GM21723 (cell line): ENCODE results near the gene TMEM222.

Experiments
- ATAC-seq: cut with Tn5 transposase; IDR thresholded peaks from one replicate; pipeline ENCODE4 v1.9.1; 2021; ENCODE audit warnings: mild to moderate bottlenecking, moderate library complexity; ENCODE audit not compliant: unreplicated experiment

The TMEM222 gene

DNA sequence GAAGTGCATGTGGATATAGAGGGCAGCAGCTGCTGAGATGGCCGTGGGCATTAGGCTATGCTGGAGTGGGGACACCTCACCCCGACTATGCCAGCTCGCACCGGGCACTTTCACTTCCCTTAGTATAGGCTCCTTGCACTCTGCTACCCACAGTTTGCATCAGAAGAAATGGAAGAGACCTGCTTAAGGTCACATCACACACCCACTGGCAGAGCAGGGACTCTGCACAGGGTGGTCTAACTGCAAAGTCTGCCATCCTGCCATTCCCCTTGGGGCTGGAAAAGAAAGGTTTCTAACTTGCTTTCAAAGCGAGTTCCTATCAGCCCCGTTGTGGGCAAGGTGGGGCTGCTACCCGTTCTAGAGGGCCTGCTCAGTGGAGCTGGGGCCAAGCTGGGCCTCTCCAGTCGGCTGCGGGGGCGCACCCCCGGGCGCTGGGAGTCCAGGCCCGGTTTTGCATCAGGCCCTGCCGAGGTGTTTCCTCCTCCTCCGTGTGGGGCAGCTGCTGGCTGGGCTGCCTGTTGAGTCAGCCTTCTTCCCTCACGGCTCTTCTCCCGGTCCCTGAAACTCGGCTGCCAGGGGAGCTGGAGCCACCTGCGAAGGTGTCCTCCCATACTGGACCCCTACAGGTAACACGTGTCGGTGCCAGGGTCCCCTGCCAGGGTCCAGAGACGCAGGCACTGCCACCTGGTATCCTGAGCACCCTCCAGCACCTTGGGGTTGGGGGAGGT, 19.7 kb downstream of the TMEM222 start, which contains the start of gene SYTL1:
Gene SYTL1 (plus strand): TSS at position 498 of the 728 bp plus-strand sequence. CDS start 3,313 bp downstream, outside the sequence.
- ATAC-seq, result peak; percentile 64

DNA sequence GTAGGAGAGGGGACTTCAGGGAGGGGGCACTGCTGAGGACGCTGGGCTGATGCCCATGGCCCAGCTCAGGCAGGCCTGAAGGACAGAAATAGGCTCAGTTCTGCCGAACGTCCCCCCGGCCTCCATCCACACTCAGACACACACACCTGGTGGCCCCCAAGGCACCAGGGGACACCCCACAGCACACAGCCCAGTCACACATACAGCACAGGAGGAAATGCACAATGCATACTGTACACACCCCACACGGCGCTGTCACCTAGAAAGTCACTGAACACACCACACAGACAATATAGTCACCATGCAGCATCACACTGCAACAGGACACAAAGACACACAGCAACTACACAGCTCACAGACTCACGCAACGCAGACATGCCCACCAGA, 20.4 kb downstream of the TMEM222 start:
- ATAC-seq, result peak; percentile 11

DNA sequence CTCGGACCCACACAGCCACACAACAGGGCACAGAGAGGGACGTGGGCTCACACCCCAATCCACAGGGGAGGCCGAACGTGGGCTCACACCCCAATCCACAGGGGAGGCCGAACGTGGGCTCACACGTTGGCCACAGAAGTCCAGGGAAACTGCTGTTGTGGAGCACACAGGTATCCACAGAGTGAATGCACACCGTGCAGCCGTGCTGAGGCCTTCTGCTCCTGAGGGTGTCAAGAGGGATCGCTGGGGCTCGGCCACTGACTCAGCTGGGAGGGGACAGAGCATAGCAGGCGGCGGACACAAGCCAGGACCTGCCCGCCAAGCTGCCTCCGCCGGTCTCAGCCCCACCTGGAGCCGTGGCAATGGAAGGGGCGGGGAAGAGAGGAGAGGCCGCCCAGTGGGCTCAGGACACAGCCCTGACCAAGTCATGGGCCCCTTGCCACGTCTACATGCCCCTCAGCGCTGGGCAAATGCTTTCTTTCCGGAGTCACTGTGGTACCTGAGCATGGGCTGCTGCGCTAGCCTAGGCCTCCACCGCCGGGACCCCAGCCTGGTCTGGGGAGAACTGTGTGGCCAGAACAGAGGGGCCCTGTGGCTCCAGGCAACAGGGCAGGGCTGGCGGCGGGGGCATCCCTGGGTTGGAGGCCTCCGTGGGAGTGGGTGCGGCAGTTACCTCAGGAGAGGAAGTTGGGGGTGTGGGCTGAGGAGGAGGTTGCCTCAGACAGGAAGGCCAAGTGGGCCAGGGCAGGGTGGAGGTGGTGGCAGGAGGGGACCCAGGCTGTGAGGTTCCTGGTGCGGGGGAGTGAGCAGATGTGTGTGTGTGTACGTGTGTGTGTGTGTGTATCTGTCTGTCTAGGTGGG, 21.0 kb downstream of the TMEM222 start:
- peak; percentile 36 for ATAC-seq

DNA sequence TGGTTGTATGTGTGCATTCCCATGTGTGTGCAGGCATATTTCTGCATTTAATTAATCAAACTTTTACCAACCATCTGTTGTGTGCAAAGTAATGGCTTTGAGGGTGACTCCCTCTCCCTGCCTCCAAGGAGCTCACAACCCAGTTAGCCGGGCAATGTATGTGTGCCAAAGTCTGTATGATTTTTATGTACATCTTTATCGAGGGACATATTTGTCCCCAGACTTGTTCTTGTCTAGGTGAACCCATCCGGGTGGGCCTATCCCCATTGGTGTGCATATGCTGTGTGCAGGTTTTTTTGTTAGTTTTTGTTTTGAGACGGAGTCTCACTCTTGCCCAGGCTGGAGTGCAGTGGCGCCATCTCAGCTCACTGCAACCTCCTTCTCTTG, 21.7 kb downstream of the TMEM222 start:
- ATAC-seq, result no peak

DNA sequence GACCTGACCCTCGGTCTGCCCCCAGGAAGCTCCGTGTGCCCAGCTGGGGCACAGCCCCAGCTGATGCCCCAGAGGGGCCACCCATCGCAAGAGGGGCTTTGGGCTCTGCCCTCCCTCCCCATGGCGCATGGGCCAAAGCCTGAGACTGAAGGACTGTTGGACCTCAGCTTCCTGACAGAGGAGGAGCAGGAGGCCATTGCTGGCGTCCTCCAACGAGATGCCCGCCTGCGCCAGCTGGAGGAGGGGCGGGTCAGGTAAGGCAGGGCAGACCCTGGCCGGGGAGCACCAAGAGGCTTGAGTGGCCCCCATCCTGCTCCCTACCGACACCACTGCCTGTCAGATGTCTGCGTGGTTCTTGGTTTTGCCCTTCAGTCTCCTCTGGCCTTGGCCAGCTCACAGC, 23.3 kb downstream of the TMEM222 start:
- no peak for ATAC-seq

DNA sequence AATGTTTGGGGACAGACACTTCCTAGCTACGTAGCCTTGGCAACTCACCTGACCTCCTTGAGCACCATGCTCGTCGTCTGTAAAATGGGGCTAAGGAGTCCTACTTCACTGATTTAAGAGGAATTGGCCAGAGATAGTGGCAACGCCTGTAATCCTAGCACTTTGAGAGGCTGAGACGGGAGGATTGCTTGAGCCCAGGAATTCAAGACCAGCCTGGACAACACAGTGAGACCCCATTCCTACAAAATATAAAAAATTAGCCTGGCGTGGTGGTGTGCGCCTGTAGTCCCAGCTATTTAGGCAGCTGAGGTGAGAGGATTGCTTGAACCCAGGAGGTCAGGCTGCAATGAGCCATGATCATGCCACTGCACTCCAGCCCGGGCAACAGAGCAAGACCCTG, 24.4 kb downstream of the TMEM222 start:
- ATAC-seq, result no peak

DNA sequence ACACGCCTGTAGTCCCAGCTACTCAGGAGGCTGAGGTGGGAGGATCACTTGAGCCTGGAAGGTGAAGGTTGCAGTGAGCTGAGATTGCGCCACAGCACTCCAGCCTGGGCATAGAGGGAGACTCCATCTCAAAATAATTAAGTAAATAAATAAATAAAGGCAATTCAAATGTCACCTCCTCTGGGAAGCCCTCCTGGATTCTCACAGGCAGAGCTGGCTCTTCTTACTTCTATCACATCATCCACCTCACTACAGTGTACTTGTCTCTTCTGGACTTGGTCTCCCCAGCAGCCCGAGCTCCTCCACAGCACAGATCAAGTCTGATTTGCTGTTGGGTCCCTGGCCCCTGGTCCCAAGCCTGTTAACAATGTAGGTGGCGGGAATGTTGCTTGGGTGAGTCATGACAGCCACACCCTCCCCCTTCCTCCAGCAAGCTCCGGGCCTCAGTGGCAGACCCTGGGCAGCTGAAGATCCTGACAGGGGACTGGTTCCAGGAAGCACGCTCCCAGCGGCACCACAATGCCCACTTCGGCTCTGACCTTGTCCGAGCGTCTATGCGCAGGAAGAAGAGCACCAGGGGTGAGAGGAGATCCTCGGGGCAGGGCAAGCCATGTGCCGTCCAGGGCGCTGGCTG, 25.1 kb downstream of the TMEM222 start:
- no peak for ATAC-seq

DNA sequence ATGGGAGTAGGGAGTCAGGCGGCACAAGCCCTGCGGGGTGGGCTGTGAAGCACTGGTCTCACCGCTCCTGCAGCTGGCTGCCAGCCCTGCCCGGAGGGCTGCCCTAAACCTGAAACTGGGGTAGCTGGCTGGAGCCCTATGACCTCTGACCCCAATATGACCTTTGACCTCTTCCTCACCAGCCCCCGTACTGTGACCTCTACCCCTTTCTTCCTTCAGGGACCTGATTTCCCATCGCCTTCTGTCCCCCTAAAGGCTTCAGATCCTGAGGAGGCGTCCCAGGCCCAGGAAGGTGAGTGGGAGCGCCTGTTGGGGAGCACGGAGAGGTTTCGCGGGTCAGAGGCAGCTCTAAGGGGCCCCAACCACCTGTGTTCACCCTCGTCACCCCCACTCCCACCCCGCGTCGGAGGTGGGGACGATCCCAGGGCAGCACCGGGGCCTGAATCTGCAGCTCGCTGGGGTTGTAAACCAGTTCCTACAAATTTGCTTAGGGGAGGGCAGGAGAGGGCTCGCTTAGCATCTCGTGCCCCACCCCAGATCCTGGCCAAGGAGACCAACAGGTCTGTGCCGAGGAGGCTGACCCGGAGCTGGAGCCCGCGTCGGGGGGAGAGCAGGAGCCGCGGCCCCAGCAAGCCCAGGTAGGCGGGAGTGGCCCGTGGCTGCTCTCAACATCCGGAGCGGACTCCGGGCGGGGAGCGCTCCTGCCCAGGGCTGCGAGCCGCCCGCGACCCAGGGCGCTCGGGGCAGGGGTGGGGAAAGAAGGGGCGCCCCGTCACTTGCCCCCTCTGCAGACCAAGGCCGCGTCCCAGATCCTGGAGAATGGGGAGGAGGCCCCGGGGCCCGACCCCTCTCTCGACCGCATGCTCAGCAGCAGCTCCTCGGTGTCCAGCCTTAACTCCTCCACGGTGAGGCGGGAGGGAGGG, 27.2 kb downstream of the TMEM222 start:
- ATAC-seq, result no peak

DNA sequence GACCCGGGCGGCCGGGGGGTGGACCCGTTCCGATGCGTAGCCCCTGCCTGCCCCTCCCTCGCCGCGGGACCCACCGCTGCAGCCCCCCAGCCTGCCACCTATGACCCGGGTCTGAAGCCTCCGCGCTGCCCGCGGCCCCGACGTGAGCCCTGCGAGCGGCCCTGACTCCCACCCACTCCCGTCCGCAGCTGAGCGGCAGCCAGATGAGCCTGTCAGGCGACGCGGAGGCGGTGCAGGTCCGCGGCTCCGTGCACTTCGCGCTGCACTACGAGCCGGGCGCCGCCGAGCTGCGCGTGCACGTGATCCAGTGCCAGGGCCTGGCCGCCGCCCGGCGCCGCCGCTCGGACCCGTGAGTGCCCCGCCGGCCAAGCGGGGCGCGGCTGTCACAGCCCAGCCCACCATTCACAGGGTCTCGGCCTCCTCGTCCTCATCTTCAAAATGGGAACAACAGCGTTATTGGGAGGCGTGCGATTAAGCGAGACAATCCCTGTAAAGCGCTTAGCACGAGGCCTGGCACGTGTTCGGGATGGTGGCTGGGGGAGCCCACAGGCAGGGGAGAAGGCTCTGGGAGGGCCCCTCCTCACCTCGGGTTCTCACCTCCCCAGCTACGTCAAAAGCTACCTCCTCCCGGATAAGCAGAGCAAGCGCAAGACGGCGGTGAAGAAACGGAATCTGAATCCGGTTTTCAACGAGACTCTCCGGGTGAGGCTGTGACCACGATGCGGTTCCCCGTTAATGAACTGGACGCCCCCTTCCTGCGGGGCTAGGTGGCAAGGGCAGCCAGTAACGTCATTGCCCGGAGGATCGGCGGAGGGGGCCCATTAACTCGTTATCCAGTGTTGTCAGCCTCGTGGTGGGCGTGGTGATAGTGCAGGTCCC, 28.1 kb downstream of the TMEM222 start:
- ATAC-seq, result no peak

DNA sequence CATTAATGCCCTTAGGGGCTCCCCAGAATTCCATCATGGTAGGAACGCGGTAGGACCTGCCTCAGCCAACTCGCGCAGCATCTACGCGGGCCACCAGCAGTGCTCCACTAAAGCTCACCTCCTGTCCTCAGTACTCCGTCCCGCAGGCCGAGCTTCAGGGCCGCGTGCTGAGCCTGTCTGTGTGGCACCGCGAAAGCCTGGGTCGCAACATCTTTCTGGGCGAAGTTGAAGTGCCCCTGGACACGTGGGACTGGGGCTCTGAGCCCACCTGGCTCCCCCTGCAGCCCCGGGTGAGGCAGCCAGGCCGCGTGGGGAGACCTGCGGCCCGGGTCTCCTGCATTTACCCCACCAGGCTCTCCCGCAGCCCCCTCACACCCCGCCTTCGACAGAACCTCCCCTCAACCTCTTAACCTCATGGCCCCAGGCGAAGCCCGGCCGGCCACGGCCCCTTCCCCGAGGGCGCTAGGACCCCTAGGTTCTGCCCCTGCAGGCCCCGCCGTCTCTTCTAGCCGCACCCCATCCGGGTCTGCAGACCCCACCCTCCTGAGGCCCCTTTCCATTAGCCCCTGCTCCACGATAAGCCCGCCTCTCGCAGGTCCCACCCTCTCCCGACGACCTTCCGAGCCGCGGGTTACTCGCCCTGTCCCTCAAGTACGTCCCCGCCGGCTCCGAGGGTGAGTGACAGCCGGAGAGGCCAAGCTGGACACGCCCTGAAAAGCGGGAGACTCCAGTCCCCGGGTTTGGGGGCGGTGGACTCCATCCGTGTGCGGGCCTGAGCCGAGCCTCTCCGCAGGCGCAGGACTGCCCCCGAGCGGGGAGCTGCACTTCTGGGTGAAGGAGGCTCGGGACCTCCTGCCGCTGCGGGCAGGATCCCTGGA, 28.9 kb downstream of the TMEM222 start:
- no peak for ATAC-seq

DNA sequence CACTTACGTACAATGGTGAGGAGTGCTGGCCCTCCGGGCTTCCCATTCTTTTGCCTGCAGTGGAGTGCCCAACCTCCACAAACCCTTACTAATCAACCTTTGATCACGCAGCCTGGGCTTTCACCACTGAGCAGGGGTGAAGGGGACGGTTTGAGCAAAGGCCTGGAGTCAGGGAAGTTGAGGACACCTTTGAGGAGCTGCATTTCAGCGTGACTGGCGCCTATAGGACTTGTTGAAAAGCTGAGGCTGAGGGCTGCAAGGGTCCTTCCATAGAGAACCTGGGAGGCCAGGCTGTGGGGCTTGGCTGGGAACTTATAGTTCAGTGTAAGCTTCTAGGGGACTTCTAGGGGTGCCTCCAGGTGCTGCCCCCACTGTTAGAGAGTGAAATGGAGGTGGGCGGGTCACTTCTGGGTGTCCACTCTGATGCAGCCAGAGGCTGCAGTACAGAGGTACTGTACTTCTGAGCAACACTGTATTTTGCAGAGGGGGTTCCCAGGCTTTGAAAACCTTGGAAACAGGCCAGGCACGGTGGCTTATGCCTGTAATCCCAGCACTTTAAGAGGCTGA, 29.7 kb downstream of the TMEM222 start:
- no peak for ATAC-seq

DNA sequence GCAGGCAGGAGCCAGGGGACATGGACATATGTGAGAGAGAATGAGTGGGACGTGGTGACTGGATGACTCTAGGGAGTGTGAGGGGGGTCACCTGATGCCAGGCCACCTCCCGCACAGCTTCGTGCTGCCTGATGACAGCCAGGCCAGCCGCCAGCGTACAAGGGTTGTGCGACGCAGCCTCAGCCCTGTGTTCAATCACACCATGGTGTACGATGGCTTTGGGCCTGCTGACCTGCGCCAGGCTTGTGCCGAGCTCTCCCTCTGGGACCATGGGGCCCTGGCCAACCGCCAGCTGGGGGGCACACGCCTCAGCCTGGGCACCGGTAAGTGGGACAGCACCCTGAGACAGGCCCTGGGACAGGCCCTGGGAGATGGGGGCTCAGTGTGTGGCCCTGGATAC, 31.2 kb downstream of the TMEM222 start:
- ATAC-seq, result no peak

DNA sequence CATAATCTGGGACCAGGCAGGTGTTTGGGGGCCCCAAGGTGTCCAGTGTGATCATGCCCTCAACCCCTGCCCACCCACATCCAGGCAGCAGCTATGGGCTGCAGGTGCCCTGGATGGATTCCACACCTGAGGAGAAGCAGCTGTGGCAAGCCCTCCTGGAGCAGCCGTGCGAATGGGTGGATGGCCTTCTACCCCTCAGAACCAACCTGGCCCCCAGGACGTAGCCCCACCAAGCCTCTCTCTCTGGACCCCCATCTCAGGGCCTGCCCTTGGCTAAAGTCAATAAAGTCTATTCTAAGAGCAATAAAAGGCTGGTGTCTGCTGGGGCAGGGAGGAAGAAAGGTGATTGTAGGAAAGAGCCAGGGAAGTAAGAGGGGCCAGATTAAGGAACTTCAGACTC, 31.7 kb downstream of the TMEM222 start:
- ATAC-seq, result no peak

DNA sequence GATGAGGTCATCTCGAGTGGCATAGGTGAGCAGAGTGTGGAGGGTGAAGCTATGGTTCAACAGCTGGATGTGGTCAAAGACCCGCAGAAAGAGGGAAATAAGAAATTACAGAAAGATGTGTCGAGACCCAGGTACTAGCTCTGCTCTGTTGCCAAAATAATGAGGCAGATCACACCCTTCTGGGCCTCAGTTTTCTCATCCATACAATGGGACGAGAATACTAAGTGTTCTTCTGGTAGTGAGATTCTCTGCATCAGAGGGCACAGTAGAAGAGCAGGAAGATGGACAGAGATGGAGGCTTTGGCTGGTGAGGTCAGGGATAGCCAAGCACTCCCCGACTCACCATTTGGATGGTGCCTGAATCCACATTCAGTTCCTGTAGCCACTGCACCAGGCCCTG, 33.7 kb downstream of the TMEM222 start:
- ATAC-seq, result no peak

DNA sequence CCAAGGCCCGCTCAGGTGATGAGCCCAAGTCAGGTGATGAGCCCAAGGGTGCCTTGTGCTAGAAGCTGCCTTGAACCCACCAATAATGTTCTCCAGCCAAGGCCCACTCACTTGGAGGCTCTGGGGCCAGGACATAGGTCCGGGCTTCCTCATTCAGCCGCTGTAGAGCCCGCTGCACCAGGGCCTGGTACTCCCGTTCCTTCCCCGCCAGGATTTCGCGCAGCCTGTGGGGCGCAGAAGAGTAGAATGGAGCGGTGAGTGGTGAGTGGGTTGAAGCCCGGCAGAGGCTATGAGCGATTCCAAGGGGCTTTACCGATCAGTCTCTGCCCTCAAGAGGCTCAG, 34.3 kb downstream of the TMEM222 start:
- ATAC-seq, result no peak

DNA sequence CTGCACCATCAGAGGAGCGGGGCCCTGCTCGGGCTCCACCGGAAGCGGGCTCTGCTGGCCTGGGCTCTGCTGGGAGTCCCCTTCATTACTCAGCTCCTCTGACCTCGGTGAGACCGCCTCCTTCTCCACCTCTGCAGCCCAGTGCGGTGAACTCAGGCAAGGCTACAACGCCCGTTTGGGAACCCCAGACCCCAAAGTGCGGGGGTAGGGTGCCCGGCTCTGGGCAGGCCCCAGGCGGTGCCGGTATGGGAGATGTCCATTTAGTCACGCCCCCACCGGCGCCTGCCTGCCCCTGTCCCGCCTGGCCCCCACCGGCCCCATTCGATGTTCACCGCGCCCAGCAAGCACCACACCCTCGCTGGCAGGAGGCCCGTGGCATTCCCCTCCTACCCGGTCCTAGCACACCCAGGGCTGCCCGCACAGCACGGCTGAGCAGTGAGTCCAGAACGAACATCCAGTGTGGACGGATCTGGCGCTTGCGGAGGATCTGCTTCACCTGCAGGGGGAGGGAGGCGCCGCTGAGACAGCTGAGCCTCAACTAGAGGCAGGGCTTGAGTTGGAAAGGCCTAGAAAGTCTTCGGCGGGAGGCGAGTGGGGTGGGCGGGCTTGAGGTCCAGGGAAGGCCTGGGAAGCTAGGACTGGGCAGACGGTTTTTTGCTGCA, 34.8 kb downstream of the TMEM222 start:
- no peak for ATAC-seq

DNA sequence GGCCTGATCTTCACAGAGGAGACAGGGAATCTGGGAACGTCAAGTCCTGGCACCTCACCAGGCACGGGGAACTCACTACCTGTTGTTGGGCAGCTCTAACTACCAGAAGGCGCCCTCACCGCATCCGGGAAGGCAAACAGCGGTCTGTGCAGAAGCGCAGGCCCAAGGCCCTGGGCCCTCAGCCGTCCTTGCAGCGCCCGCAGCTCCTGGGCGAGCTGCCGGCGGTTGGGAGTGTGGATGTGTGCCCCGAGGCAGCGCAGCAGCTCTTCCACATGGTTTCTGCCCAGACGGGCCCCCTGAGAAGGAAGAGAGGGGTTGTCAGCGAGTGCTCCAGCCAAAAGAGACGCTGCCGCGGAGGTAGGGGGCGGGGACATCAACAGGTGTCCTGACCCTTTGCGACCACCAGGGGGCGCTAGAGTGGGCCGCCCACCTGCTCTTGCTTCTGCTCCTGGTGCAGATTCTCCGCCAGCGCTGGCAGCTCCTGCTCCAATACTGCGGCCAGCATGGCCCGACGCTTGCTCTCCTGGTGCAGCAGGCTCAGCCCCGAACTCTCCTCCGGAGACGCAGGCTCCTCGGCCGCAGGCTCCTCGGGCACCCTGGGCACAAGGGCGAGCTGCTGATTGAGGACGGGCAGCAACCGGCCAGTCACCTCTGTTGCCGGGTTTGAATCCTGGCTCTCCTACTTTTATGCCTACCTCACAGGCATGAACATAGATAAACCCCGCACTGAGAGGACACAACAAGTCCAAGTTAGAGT, 35.5 kb downstream of the TMEM222 start:
- peak; percentile 59 for ATAC-seq
